Body of pancreas (tissue), 4 donors: ENCODE measurements around the gene SLC25A13.

ENCODE experiments used
- CTCF ChIP-seq, 7 experiments: fragments of 450-650 bp in 4 of 7; fragments of 200-600 bp in 3 of 7; sonication (generic) in 3 of 7; IDR thresholded peaks; one replicate each; pipeline ENCODE4 v1.5.1; 2016 to 2019; ENCODE audit warnings: antibody characterized with exemption in 7 of 7
- POLR2A ChIP-seq, 3 donors: fragments of 450-650 bp; IDR thresholded peaks; one replicate each; pipeline ENCODE4 v1.6.1; 2016; ENCODE audit warnings: antibody characterized with exemption in 3 of 3, mild to moderate bottlenecking in 2 of 3

GRCh38 chr7:96332325-96332724 lies 10.4 kb upstream of the SLC25A13 start:
- TF ChIP-seq POLR2A (IDR thresholded peaks at IDR 0.05): no peak
- TF ChIP-seq CTCF (IDR thresholded peaks at IDR 0.05): no peak
